Measurements from ENCODE around the gene ZNF407. TPM values are rescaled to one million over a fixed set of nuclear protein-coding genes. Genes with fewer than 3 reads are reported as not detected.

ZNF407 gene
- total RNA-seq, 4 donors from 2014 or later = 18.1 to 29.1 (median 19.7) TPM

GRCh38 chr18:74631623-74632350 is 34.1 kb downstream of the ZNF407 start:
- WGBS, 2 donors (ENCODE audit: low coverage in 1 of 2) = 72 to 83% methylated on average over 13 of the region's 13 CpGs

GRCh38 chr18:74632351-74632679 is 34.6 kb downstream of the ZNF407 start:
- TF ChIP-seq CTCF (IDR thresholded peaks at IDR 0.05) (no peak), POLR2AphosphoS5 (IDR thresholded peaks at IDR 0.05) (no peak), EP300 (IDR thresholded peaks at IDR 0.05) (no peak), POLR2A (IDR thresholded peaks at IDR 0.05) (no peak)
- no peak overlapping the region for H3K4me3 ChIP-seq
- no peak for ATAC-seq
- H3K4me1 ChIP-seq = no peaks in the 10 kb centered on the region
- H3K27me3 ChIP-seq = no peaks in the 10 kb centered on the region
- H3K36me3 ChIP-seq = peaks cover 0 to 48% of the 10 kb centered on the region in 2 donors
- 85 to 95% methylated on average over 5 to 6 of the region's 6 CpGs for WGBS, 2 donors (ENCODE audit: low coverage in 1 of 2)
- no peak overlapping the region for H3K27ac ChIP-seq
- H3K9me3 ChIP-seq = no peaks in the 10 kb centered on the region

More at GRCh38 chr18:74631623-74632350, 34.1 kb downstream of the ZNF407 start:
- H3K27me3 ChIP-seq = no peaks in the 10 kb centered on the region
- no peaks in the 10 kb centered on the region for H3K4me1 ChIP-seq
- ATAC-seq = no peak
- TF ChIP-seq POLR2A (IDR thresholded peaks at IDR 0.05) (no peak), EP300 (IDR thresholded peaks at IDR 0.05) (no peak), CTCF (IDR thresholded peaks at IDR 0.05) (no peak), POLR2AphosphoS5 (IDR thresholded peaks at IDR 0.05) (no peak)
- no peak overlapping the region for H3K4me3 ChIP-seq
- H3K9me3 ChIP-seq = no peaks in the 10 kb centered on the region
- no peak overlapping the region for H3K27ac ChIP-seq
- H3K36me3 ChIP-seq = peaks cover 0 to 48% of the 10 kb centered on the region in 2 donors

GRCh38 chr18:74632856-74633255 is 35.2 kb downstream of the ZNF407 start:
- Histone ChIP-seq H3K27me3 (no peaks in the 10 kb centered on the region), H3K36me3 (peaks cover 0 to 48% of the 10 kb centered on the region in 2 donors), H3K4me1 (no peaks in the 10 kb centered on the region), H3K4me3 (no peak overlapping the region), H3K9me3 (no peaks in the 10 kb centered on the region), H3K27ac (no peak overlapping the region)
- no peak for TF ChIP-seq EP300 (IDR thresholded peaks at IDR 0.05)
- TF ChIP-seq POLR2A (IDR thresholded peaks at IDR 0.05) = no peak
- no peak for TF ChIP-seq CTCF (IDR thresholded peaks at IDR 0.05)
- TF ChIP-seq POLR2AphosphoS5 (IDR thresholded peaks at IDR 0.05) = no peak
- no peak for ATAC-seq
- 89 to 93% methylated on average over 3 to 4 of the region's 4 CpGs for WGBS, 2 donors (ENCODE audit: low coverage in 1 of 2)

- H3K27me3 ChIP-seq = no peaks in the 10 kb centered on the region
- no peak for ATAC-seq
- H3K27ac ChIP-seq = no peak overlapping the region
- no peaks in the 10 kb centered on the region for H3K4me1 ChIP-seq
- TF ChIP-seq EP300 (IDR thresholded peaks at IDR 0.05) = no peak
- no peak for TF ChIP-seq POLR2A (IDR thresholded peaks at IDR 0.05)
- TF ChIP-seq CTCF (IDR thresholded peaks at IDR 0.05) = no peak
- no peak for TF ChIP-seq POLR2AphosphoS5 (IDR thresholded peaks at IDR 0.05)
- no peaks in the 10 kb centered on the region for H3K9me3 ChIP-seq
- H3K36me3 ChIP-seq = peaks cover 0 to 48% of the 10 kb centered on the region in 2 donors
- 89 to 94% methylated on average over 12 to 13 of the region's 13 CpGs for WGBS, 2 donors (ENCODE audit: low coverage in 1 of 2)
- no peak overlapping the region for H3K4me3 ChIP-seq
These were observed 36.1 kb downstream of the ZNF407 start for GRCh38 chr18:74633652-74634352.

Measured in gastroesophageal sphincter (tissue), 4 donors.